Frontal cortex (tissue), 4 donors: Measurements from ENCODE around the gene ZDHHC11B. TPM values are rescaled to one million over a fixed set of nuclear protein-coding genes. Genes with fewer than 3 reads are reported as not detected.
"Not testable (repeated sequence)": the region's sequence is repeated elsewhere in the genome, so short reads cannot be mapped to it uniquely, and the experiment has no call there.

Experiments
- DNase-seq, 2 donors: peaks; one replicate each; pipeline ENCODE4 v3.0.0; 2012; ENCODE audit warnings: low spot score in 2 of 2
- FAIRE-seq: peaks from 2 replicates; lab custom pipeline; 2012; peaks lifted over from hg19 to GRCh38; lab: Jason Lieb, UNC
- total RNA-seq: library from RNA; depleted of rRNA; stranded (reverse); fragments of >200 nt; gene quantifications from one replicate; pipeline ENCODE4 v1.2.3, GENCODE V29; 2014
- donor health status: control.
- donor health status: control.
- donor health status: control.

ZDHHC11B gene
- total RNA-seq, 1 donor from 2014 or later: 4.5 TPM

- not testable (repeated sequence) for DNase-seq, FAIRE-seq
These were observed 2.8 kb upstream of the ZDHHC11B start for GRCh38 chr5:787224-787856.

- not testable (repeated sequence) for DNase-seq, FAIRE-seq
These were observed 714 bp upstream of the ZDHHC11B start for GRCh38 chr5:785181-785705.

- not testable (repeated sequence) for DNase-seq, FAIRE-seq
These were observed 575 bp downstream of the ZDHHC11B start for GRCh38 chr5:783881-784427.

GRCh38 chr5:783049-783802 is 1.3 kb downstream of the ZDHHC11B start:
- FAIRE-seq, DNase-seq: not testable (repeated sequence)

- FAIRE-seq, DNase-seq: not testable (repeated sequence)
These were observed 2.2 kb downstream of the ZDHHC11B start for GRCh38 chr5:782356-782755.

GRCh38 chr5:780571-780970 is 4.0 kb downstream of the ZDHHC11B start:
- DNase-seq, FAIRE-seq: not testable (repeated sequence)

- DNase-seq, FAIRE-seq: not testable (repeated sequence)
These were observed 5.6 kb downstream of the ZDHHC11B start for GRCh38 chr5:778967-779366.

GRCh38 chr5:778421-778820 is 6.1 kb downstream of the ZDHHC11B start:
- not testable (repeated sequence) for FAIRE-seq, DNase-seq

- no peak for FAIRE-seq
- DNase-seq: peak in 1 of 2 donors; percentile 1
These were observed 6.8 kb downstream of the ZDHHC11B start for GRCh38 chr5:777756-778161.

GRCh38 chr5:776862-777711 is 7.4 kb downstream of the ZDHHC11B start:
- no peak for FAIRE-seq

GRCh38 chr5:775961-776861 is 8.3 kb downstream of the ZDHHC11B start:
- DNase-seq (peak; percentile 4 to 23), FAIRE-seq (no peak)

More at GRCh38 chr5:776862-777711, 7.4 kb downstream of the ZDHHC11B start:
- peak in 1 of 2 donors; percentile 6 for DNase-seq

- FAIRE-seq, DNase-seq: not testable (repeated sequence)
These were observed 9.0 kb downstream of the ZDHHC11B start for GRCh38 chr5:775595-775960.

- peak; percentile 22 to 23 for DNase-seq
- FAIRE-seq: not testable (repeated sequence)
These were observed 9.5 kb downstream of the ZDHHC11B start for GRCh38 chr5:774854-775505.

GRCh38 chr5:774304-774703 is 10.2 kb downstream of the ZDHHC11B start:
- FAIRE-seq: not testable (repeated sequence)
- peak in 1 of 2 donors; percentile 15 for DNase-seq

GRCh38 chr5:773517-774264 is 10.8 kb downstream of the ZDHHC11B start:
- FAIRE-seq (no peak), DNase-seq (no peak)

- DNase-seq: peak in 1 of 2 donors; percentile 29
These were observed 11.6 kb downstream of the ZDHHC11B start for GRCh38 chr5:772931-773330.

GRCh38 chr5:772547-772890 is 12.0 kb downstream of the ZDHHC11B start:
- DNase-seq, FAIRE-seq: not testable (repeated sequence)

More at GRCh38 chr5:772931-773330, 11.6 kb downstream of the ZDHHC11B start:
- not testable (repeated sequence) for FAIRE-seq
